ENCODE results near the gene B3GAT2.
"Not testable (repeated sequence)": the region's sequence is repeated elsewhere in the genome, so short reads cannot be mapped to it uniquely, and the experiment has no call there.

B3GAT2 gene

GRCh38 chr6:70954176-70954575 lies 2.7 kb downstream of the B3GAT2 start:
- Mint-ChIP-seq H3K4me1 (ENCODE audit: low read depth) (peaks cover 21% of the 10 kb centered on the region), H3K27ac (no peak overlapping the region), H3K4me3 (peak overlapping the region; percentile 71), H3K36me3 (no peaks in the 10 kb centered on the region), H3K27me3 (peaks cover 26% of the 10 kb centered on the region), H3K9me3 (ENCODE audit: low read depth) (no peaks in the 10 kb centered on the region)

DNA sequence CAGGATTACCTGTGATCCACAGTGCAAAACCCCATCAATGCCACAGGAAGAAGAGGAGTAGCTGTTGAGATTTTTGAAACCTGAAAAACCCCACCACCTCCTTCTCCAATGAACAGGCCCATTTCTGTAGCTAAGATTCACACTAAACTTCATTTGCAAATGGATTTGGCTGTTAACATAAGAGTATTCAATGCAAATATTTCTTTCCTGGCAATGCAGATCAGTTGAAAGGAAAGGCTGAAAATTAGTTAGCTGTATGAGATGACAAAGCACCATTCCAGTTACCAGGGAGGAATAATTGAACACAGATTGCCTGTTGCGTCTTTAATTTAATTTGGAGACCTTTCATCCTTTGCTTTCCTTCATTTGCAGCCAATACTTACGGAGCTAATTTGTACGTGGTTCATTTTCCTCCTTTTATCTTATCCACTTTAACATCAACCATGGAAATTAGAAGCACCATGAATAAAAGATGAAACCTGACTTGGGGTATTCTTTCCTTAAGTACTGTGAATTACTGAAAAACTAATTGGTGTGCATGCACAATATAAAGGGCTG lies 4.2 kb downstream of the B3GAT2 start:
- Mint-ChIP-seq H3K36me3 (no peaks in the 10 kb centered on the region), H3K9me3 (ENCODE audit: low read depth) (no peaks in the 10 kb centered on the region), H3K4me1 (ENCODE audit: low read depth) (peaks cover 19% of the 10 kb centered on the region), H3K27ac (no peak overlapping the region), H3K4me3 (no peak overlapping the region), H3K27me3 (peaks cover 20% of the 10 kb centered on the region)

- H3K27me3 Mint-ChIP-seq; H3K4me1 Mint-ChIP-seq (ENCODE audit: low read depth); H3K9me3 Mint-ChIP-seq (ENCODE audit: low read depth); H3K36me3 Mint-ChIP-seq; H3K27ac Mint-ChIP-seq; H3K4me3 Mint-ChIP-seq: not testable (repeated sequence)
These were observed 12.5 kb downstream of the B3GAT2 start for GRCh38 chr6:70944321-70944720.

DNA sequence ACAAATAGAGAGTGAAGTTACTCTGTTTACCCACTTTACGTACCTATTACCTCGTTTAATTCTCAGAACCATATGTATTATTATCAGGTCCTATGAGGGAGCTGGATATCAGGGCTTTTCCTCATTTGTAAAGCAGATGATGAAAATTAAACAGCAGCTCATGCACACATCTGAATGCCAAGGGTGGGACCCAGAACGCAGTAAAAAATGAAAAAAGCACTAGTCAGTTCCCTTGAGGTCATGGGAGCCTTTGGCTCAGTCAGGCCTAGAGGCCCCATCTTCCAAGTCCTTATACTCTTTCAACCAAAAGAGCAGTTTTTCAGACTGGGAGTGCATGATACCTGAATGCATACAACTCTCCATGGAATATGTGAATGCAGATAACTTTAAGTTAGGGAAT lies 23.0 kb downstream of the B3GAT2 start:
- H3K27ac Mint-ChIP-seq: no peak overlapping the region
- H3K4me3 Mint-ChIP-seq: no peak overlapping the region
- no peaks in the 10 kb centered on the region for H3K36me3 Mint-ChIP-seq
- no peaks in the 10 kb centered on the region for H3K4me1 Mint-ChIP-seq (ENCODE audit: low read depth)
- H3K27me3 Mint-ChIP-seq: peaks cover 10% of the 10 kb centered on the region
- no peaks in the 10 kb centered on the region for H3K9me3 Mint-ChIP-seq (ENCODE audit: low read depth)

GRCh38 chr6:70905742-70906141 lies 51.1 kb downstream of the B3GAT2 start:
- no peaks in the 10 kb centered on the region for H3K36me3 Mint-ChIP-seq
- no peaks in the 10 kb centered on the region for H3K4me1 Mint-ChIP-seq (ENCODE audit: low read depth)
- no peak overlapping the region for H3K4me3 Mint-ChIP-seq
- H3K27me3 Mint-ChIP-seq: peaks cover 17% of the 10 kb centered on the region
- no peaks in the 10 kb centered on the region for H3K9me3 Mint-ChIP-seq (ENCODE audit: low read depth)
- no peak overlapping the region for H3K27ac Mint-ChIP-seq

DNA sequence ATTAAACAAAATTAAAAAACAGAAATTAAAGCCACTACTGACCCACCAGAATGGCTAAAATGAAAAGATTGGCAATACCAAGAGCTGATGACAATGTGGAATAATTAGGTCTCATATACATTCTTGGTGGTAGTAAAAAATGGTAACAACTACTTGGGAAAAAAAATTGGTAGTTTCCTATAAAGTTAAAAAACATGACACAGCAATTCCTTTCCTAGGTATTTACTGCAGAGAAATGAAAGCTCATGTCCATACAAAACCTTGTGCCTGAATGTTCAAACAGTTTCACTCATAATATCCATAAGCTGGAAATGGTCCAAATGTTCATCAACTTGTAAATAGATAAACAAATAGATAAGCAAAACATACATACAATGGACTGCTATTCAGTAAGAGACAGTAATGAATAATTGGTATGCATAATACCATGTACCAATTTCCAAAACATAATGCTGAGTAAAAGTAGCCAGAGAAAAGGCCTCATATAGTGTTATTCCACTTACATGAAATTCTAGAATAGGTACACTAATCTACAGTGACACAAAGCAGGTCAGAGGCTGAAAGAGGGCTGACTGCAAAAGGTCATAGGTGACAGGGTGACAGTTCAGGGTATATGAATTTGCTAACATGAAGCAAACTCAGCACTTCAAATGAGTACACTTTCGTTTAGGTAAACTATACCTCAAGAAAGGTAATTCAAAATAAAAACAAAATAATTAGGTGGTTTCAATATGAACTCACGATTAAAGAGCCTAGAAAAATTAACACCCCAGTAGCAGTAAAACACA lies 53.0 kb downstream of the B3GAT2 start:
- Mint-ChIP-seq H3K4me3 (no peak overlapping the region), H3K4me1 (ENCODE audit: low read depth) (no peaks in the 10 kb centered on the region), H3K36me3 (no peaks in the 10 kb centered on the region), H3K27ac (no peak overlapping the region), H3K9me3 (ENCODE audit: low read depth) (no peaks in the 10 kb centered on the region), H3K27me3 (peaks cover 19% of the 10 kb centered on the region)

DNA sequence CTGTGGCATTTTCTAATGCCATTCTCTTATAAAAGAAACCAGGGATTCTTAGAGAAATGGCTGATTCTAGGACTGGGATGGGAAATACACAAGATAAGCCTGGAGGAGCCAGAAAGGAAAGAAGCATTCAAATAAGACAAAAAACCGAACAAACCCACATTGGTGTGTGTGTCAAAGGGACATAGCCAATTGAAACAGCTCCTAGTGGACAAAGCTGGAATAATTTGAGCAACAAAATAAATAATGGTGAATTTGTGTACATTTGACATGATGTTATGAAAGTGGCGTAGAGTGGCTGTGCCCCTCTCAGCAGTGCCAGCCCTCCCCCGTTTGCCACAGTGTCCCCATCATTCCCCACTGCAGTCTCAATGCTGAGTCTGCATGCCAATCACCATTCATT lies 55.5 kb downstream of the B3GAT2 start:
- peaks cover 17% of the 10 kb centered on the region for H3K27me3 Mint-ChIP-seq
- H3K4me3 Mint-ChIP-seq: no peak overlapping the region
- no peak overlapping the region for H3K27ac Mint-ChIP-seq
- no peaks in the 10 kb centered on the region for H3K4me1 Mint-ChIP-seq (ENCODE audit: low read depth)
- H3K36me3 Mint-ChIP-seq: no peaks in the 10 kb centered on the region
- no peaks in the 10 kb centered on the region for H3K9me3 Mint-ChIP-seq (ENCODE audit: low read depth)

- Mint-ChIP-seq H3K4me1 (ENCODE audit: low read depth) (no peaks in the 10 kb centered on the region), H3K36me3 (no peaks in the 10 kb centered on the region), H3K27ac (no peak overlapping the region), H3K9me3 (ENCODE audit: low read depth) (no peaks in the 10 kb centered on the region), H3K27me3 (peaks cover 17% of the 10 kb centered on the region), H3K4me3 (no peak overlapping the region)
These were observed 56.8 kb downstream of the B3GAT2 start for GRCh38 chr6:70900047-70900446.

- H3K36me3 Mint-ChIP-seq: no peaks in the 10 kb centered on the region
- no peaks in the 10 kb centered on the region for H3K4me1 Mint-ChIP-seq (ENCODE audit: low read depth)
- no peak overlapping the region for H3K4me3 Mint-ChIP-seq
- H3K27me3 Mint-ChIP-seq: peaks cover 7% of the 10 kb centered on the region
- no peak overlapping the region for H3K27ac Mint-ChIP-seq
- H3K9me3 Mint-ChIP-seq (ENCODE audit: low read depth): no peaks in the 10 kb centered on the region
These were observed 62.9 kb downstream of the B3GAT2 start for GRCh38 chr6:70894001-70894400.

DNA sequence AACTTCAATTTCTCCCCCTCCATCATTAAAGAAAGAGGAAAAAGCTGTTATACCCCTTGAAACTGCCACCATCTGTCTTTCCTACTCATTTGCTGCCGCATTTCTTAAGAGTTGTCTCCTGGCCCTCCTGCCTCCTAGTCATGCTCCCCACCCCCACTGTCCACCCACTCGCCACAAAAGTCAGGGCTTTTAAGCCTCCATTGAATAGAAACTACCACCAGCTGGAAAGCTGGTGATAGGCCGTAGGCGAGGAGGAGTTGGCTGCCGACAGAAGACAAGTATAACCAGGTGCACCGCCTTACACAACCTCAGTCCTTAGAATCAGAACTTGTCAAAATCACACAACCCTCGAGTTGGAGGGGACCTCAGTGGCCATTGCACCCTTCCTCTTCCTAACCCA lies 67.6 kb downstream of the B3GAT2 start:
- Mint-ChIP-seq H3K36me3 (no peaks in the 10 kb centered on the region), H3K4me3 (no peak overlapping the region), H3K27me3 (peaks cover 8% of the 10 kb centered on the region), H3K9me3 (ENCODE audit: low read depth) (no peaks in the 10 kb centered on the region), H3K27ac (no peak overlapping the region), H3K4me1 (ENCODE audit: low read depth) (no peaks in the 10 kb centered on the region)

DNA sequence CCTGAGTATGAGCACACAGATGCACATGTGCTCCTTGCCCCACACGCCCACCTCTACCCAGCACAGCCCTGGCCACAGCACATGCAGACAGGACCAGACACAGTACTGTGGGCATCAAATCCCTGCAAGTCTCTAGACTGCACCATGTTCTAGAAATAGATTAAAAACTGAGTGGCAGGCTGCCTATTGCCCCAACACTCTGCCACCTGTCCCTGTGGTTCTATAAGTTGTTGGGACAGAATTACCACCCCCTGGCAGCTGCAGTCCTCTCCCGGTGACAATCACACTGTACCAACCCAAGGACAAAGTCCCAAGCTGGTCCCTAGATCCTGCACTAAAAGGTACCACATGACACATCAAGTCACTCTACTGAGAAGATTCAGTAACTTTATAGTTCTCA lies 70.2 kb downstream of the B3GAT2 start:
- Mint-ChIP-seq H3K4me3 (no peak overlapping the region), H3K27me3 (peaks cover 6% of the 10 kb centered on the region), H3K9me3 (ENCODE audit: low read depth) (no peaks in the 10 kb centered on the region), H3K36me3 (no peaks in the 10 kb centered on the region), H3K27ac (no peak overlapping the region), H3K4me1 (ENCODE audit: low read depth) (no peaks in the 10 kb centered on the region)

DNA sequence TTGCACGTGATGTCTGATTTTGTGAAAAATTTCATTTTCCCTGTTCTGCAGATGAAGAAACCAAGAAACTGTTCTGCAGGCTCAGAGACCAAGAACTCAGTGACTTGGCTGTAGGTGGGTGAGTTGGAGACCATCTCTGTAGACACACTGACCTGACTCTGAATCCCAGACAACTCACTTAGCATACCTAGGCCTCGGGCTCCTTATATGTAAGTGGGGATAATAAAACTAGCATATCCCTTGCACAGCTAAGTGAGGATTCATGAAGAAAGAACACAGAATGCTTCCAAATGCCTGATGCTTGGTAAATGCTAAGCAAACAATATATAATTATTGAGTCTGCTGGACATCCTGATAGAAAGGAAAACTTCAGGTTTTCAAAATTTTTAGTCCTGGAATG lies 70.8 kb downstream of the B3GAT2 start:
- H3K4me1 Mint-ChIP-seq (ENCODE audit: low read depth): no peaks in the 10 kb centered on the region
- no peak overlapping the region for H3K4me3 Mint-ChIP-seq
- H3K9me3 Mint-ChIP-seq (ENCODE audit: low read depth): no peaks in the 10 kb centered on the region
- no peak overlapping the region for H3K27ac Mint-ChIP-seq
- no peaks in the 10 kb centered on the region for H3K36me3 Mint-ChIP-seq
- peaks cover 9% of the 10 kb centered on the region for H3K27me3 Mint-ChIP-seq

DNA sequence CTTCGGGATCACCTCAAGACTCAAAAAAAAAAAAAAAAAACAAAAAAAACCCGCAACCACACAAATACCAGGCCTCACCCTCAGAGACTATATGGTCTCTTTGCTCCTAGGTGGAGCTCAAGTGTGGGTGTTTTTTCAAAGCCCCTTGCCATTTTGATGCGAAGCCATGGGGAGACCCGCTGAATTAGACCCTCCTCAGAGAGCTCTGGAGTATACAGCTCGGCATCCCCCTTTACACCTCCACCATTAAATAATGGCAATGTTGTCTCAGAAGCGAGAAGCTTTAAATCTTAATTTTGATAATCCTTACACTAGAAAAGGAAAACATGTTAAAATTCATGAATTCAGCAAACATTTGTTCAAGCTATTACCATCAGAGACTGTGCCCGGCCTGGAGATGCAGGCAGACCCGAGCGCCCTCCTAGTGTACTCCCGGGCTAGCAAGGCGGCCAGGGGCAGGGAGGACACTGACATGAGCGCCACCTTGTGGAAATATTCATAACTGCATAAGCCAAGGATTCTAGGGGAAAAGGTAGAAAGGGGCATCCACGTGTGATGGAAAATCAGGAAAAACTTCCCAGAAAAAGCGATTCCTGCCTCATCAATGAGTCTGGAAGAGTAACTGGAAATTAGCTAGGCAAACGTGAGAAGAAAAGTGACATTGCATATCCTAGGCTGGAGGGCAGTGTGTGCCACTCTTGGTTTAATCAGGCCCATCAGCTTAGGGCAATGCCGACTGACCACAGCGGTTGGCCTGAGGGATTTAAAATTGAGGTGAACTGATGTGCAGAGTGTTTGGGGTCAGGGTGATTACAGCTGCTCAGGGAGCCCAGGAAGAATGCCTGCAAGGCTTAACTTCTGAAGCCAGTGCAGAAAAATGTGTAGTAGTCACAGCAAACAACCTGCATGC lies 72.5 kb downstream of the B3GAT2 start:
- H3K9me3 Mint-ChIP-seq (ENCODE audit: low read depth): no peaks in the 10 kb centered on the region
- no peaks in the 10 kb centered on the region for H3K4me1 Mint-ChIP-seq (ENCODE audit: low read depth)
- H3K36me3 Mint-ChIP-seq: no peaks in the 10 kb centered on the region
- H3K27ac Mint-ChIP-seq: no peak overlapping the region
- H3K4me3 Mint-ChIP-seq: no peak overlapping the region
- H3K27me3 Mint-ChIP-seq: peaks cover 12% of the 10 kb centered on the region

DNA sequence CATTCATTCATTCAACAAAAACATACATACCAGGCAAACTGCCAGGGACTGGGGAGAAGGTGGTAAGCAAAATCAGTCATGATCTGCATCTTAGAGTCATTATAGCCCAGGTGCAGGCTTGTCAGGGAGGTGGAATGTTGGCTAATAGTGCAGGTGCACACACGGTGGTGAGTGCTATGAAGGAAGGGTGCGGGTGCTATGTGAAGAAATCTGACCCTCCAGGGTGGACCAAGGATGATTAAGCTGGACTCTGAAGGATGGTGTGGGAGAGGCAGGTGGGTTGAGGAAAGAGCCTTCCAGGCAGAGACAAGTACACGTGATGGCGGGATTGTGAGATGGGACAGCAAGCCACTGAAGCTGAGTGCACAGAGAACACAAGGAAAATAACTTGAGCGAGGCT lies 77.4 kb downstream of the B3GAT2 start:
- H3K36me3 Mint-ChIP-seq: no peaks in the 10 kb centered on the region
- H3K9me3 Mint-ChIP-seq (ENCODE audit: low read depth): no peaks in the 10 kb centered on the region
- peaks cover 20% of the 10 kb centered on the region for H3K27me3 Mint-ChIP-seq
- no peak overlapping the region for H3K27ac Mint-ChIP-seq
- H3K4me1 Mint-ChIP-seq (ENCODE audit: low read depth): no peaks in the 10 kb centered on the region
- no peak overlapping the region for H3K4me3 Mint-ChIP-seq

- no peaks in the 10 kb centered on the region for H3K4me1 Mint-ChIP-seq (ENCODE audit: low read depth)
- peaks cover 8% of the 10 kb centered on the region for H3K27me3 Mint-ChIP-seq
- H3K27ac Mint-ChIP-seq: no peak overlapping the region
- H3K9me3 Mint-ChIP-seq (ENCODE audit: low read depth): peaks cover 23% of the 10 kb centered on the region
- peaks cover 15% of the 10 kb centered on the region for H3K36me3 Mint-ChIP-seq
- no peak overlapping the region for H3K4me3 Mint-ChIP-seq
These were observed 82.5 kb downstream of the B3GAT2 start for GRCh38 chr6:70874181-70874913.

Data from activated naive CD8-positive, alpha-beta T cell (primary cell).